HG02642 (cell line): ENCODE data around the gene EIF2B1.

Source experiments
- ATAC-seq: cut with Tn5 transposase; IDR thresholded peaks from one replicate; pipeline ENCODE4 v1.9.1; 2021; ENCODE audit warnings: mild to moderate bottlenecking; ENCODE audit not compliant: unreplicated experiment, poor library complexity

The EIF2B1 gene

DNA sequence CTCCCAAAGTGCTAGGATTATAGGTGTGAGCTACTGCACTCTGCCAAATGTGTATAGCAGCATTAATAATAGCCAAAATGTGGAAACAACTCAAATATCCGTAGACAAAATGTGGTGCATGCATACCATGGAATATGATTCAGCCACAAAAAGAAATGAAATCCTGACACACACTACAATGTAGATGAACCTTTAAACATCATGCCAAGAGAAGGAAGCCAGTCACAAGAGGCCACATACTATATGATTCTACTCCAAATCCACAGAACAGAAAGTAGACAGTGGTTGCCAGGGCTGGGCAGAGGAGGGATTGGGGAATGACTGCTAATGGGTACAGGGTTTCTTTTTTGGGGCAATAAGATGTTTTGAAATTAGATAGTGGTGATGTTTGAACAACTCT is 56.9 kb downstream of the EIF2B1 start:
- ATAC-seq = no peak

DNA sequence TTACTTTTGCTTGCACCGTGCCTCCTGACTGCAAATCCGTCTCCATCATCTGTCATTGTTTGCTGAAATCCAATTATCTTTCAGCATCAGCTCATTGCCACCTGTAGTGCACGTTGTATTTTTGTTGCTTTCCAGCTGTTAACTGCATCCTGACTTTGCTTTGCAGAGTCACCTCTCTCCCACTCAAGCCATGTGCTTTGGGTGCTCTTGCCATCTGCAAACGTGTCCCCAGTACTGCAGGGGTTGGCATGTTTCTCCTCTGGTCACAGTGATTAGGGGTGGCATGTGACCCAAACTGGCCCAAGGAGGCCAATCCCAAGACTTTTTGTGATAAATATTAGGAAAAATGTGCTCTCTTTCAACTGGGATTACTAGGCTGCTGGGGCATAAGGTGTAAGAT is 59.6 kb downstream of the EIF2B1 start:
- ATAC-seq = no peak

DNA sequence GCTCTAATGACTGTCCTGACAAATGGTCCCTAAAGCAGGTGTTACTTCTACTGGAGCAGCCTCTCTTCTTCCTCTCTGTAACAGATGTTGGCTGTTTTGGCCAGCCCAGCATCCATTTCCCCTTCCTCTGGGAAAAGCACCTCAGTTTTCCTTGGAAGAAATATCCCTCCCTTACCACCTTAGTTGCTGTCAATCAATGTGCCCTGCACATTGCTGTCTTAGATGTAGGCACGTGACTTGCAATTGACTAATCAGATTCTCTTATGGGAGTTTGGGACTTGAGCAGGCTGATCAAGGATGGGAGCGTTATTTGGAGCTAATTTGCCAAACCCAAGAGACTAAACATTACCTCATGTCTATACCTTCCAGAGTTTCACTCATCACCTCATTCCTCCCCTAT is 61.1 kb downstream of the EIF2B1 start:
- ATAC-seq = no peak

DNA sequence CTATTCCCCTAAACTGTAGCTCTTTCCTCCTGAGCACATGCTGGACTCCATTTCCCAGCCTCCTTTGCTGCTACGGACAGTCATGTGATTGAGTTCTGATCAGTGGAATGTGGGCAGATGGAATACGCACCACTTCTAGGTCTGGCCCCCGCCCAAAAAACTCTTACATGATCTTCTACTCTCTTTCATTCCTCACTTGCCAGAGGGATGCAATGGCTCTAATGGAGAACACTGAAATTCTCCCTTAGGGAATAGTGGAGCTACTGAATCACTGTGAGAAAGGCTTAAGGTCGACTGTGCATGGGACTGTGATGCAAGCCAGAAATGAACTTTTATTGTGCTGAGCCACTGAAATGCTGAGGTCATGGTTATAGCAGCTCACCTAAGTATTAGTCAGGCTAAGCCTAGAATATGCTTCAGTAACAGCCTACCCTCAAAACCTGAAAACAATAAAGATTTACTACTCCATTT is 62.1 kb downstream of the EIF2B1 start:
- no peak for ATAC-seq
